ENCODE measurements around the gene SLC44A3.
A peak's percentile ranks its signal among the peaks of the same experiment; 100 is the strongest.

SLC44A3 gene

DNA sequence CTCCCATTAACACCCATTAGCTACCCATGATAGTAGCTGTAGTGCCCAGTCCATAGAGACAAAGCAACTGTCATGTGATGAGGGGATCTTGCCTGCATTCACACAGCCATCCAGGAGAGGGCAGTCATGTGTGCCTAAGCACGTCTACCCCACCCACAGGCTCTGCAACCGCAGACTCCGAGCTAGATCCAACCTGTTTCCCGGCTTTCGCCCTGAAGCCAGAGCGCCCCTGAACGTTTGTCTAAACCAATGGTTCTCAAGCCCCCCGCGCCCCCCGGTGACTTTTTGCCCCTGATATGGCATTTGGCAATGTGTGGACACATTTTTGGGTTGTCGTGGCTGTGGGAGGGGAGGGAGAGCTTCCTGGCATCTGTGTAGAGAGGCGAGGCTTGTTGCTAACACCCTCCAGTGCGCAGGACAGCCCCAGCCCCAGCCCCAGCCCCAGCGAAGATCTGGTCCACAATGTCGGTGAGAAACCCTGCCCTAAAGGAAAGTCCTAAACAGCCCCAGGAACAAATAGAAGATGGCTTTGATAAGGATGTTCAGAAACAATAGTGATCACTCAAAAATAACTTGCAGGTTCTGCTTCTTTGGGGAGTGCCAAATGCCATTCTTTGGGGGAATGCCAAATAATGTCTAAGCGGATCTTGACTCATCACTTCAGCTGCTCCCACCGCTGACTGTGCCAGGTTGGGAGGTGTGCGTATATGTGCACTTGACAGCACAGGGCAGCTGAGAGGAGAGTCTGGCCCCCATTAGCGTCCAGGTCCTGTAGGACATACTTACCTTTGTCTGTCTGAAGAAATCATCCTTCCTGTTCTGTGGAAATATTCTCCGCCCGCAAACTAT is 34.5 kb downstream of the SLC44A3 start:
- H3K27ac ChIP-seq = no peak overlapping the region
- no peak overlapping the region for H3K4me3 ChIP-seq (IDR thresholded peaks at IDR 0.05; ENCODE audit: insufficient read depth, low read depth, low read length)
- peak overlapping the region; percentile 49; the same call in 1 of the 2 replicates for H2AFZ ChIP-seq (ENCODE audit: low read depth)
- peak; percentile 69 for TF ChIP-seq CTCF (conservative IDR thresholded peaks at IDR 0.05; ENCODE audit: low read depth, low read length)
- H3K9ac ChIP-seq = no peak overlapping the region
- no peaks in the 10 kb centered on the region for H4K20me1 ChIP-seq (ENCODE audit: insufficient read depth)
- peak overlapping the region; percentile 25; the same call in 1 of the 2 replicates for H3K4me2 ChIP-seq
- H3K36me3 ChIP-seq (ENCODE audit: insufficient read depth) = no peaks in the 10 kb centered on the region
- no peaks in the 10 kb centered on the region for H3K27me3 ChIP-seq (ENCODE audit: insufficient read depth, low read depth)
- no peaks in the 10 kb centered on the region for H3K79me2 ChIP-seq (ENCODE audit: insufficient read depth, low read depth)
- no peaks in the 10 kb centered on the region for H3K4me1 ChIP-seq (ENCODE audit: low read depth, poor library complexity, severe bottlenecking)

- no peaks in the 10 kb centered on the region for H3K36me3 ChIP-seq (ENCODE audit: insufficient read depth)
- TF ChIP-seq CTCF (conservative IDR thresholded peaks at IDR 0.05; ENCODE audit: low read depth, low read length) = no peak
- H3K27me3 ChIP-seq (ENCODE audit: insufficient read depth, low read depth) = no peaks in the 10 kb centered on the region
- no peak overlapping the region for H3K4me2 ChIP-seq
- no peaks in the 10 kb centered on the region for H4K20me1 ChIP-seq (ENCODE audit: insufficient read depth)
- H2AFZ ChIP-seq (ENCODE audit: low read depth) = no peak overlapping the region
- no peaks in the 10 kb centered on the region for H3K4me1 ChIP-seq (ENCODE audit: low read depth, poor library complexity, severe bottlenecking)
- H3K4me3 ChIP-seq (IDR thresholded peaks at IDR 0.05; ENCODE audit: insufficient read depth, low read depth, low read length) = no peak overlapping the region
- no peak overlapping the region for H3K9ac ChIP-seq
- no peaks in the 10 kb centered on the region for H3K79me2 ChIP-seq (ENCODE audit: insufficient read depth, low read depth)
- no peak overlapping the region for H3K27ac ChIP-seq
These were observed 35.1 kb downstream of the SLC44A3 start for GRCh38 chr1:94855307-94855700.

- no peaks in the 10 kb centered on the region for H3K27me3 ChIP-seq (ENCODE audit: insufficient read depth, low read depth)
- no peak overlapping the region for H3K27ac ChIP-seq
- no peak overlapping the region for H3K4me3 ChIP-seq (IDR thresholded peaks at IDR 0.05; ENCODE audit: insufficient read depth, low read depth, low read length)
- H3K4me1 ChIP-seq (ENCODE audit: low read depth, poor library complexity, severe bottlenecking) = no peaks in the 10 kb centered on the region
- no peak overlapping the region for H2AFZ ChIP-seq (ENCODE audit: low read depth)
- H3K4me2 ChIP-seq = no peak overlapping the region
- no peaks in the 10 kb centered on the region for H3K36me3 ChIP-seq (ENCODE audit: insufficient read depth)
- no peak for TF ChIP-seq CTCF (conservative IDR thresholded peaks at IDR 0.05; ENCODE audit: low read depth, low read length)
- H3K79me2 ChIP-seq (ENCODE audit: insufficient read depth, low read depth) = no peaks in the 10 kb centered on the region
- H4K20me1 ChIP-seq (ENCODE audit: insufficient read depth) = no peaks in the 10 kb centered on the region
- H3K9ac ChIP-seq = no peak overlapping the region
These were observed 35.8 kb downstream of the SLC44A3 start for GRCh38 chr1:94856004-94856403.

DNA sequence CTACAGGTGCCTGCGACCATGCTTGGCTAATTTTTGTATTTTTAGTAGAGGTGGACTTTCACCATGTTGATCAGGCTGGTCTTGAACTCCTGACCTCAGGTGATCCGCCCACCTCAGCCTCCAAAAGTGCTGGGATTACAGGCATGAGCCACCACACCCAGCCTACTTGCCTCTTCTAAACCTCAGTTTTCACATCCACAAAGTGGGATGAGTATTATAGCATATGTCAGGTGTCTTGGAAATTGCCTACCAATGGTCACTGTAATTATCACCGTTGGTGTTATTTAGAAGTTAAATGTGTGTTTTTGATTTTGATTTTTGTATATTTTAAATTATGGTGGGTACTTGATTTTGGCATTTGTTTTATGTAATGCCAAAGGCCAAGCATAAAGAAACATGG is 36.7 kb downstream of the SLC44A3 start:
- no peaks in the 10 kb centered on the region for H3K36me3 ChIP-seq (ENCODE audit: insufficient read depth)
- H4K20me1 ChIP-seq (ENCODE audit: insufficient read depth) = no peaks in the 10 kb centered on the region
- H3K4me1 ChIP-seq (ENCODE audit: low read depth, poor library complexity, severe bottlenecking) = no peaks in the 10 kb centered on the region
- H3K27ac ChIP-seq = no peak overlapping the region
- H3K27me3 ChIP-seq (ENCODE audit: insufficient read depth, low read depth) = no peaks in the 10 kb centered on the region
- no peak overlapping the region for H3K9ac ChIP-seq
- H3K4me3 ChIP-seq (IDR thresholded peaks at IDR 0.05; ENCODE audit: insufficient read depth, low read depth, low read length) = no peak overlapping the region
- H3K79me2 ChIP-seq (ENCODE audit: insufficient read depth, low read depth) = no peaks in the 10 kb centered on the region
- no peak overlapping the region for H2AFZ ChIP-seq (ENCODE audit: low read depth)
- H3K4me2 ChIP-seq = no peak overlapping the region
- no peak for TF ChIP-seq CTCF (conservative IDR thresholded peaks at IDR 0.05; ENCODE audit: low read depth, low read length)

Data from KMS-11 (cell line).